Endometrial microvascular endothelial cells (primary cell): ENCODE results near the gene LEUTX. TPM values are rescaled to one million over a fixed set of nuclear protein-coding genes. Genes with fewer than 3 reads are reported as not detected.

Source experiments
- in situ Hi-C: cut with HindIII; loops from 2 replicates; pipeline ENCODE4 v1.10.0; 2017; ENCODE audit warnings: low sequenced_read_pairs, low pct_unique_long_range_greater_than_20kb; ENCODE audit errors: inconsistent ontology term
- total RNA-seq: library from RNA; depleted of rRNA; stranded (reverse); fragments of >200 nt; gene quantifications from one replicate; pipeline ENCODE4 v1.2.3, GENCODE V29; 2015; ENCODE audit errors: inconsistent ontology term

LEUTX gene
- total RNA-seq, 1 donor from 2014 or later = not detected

- in situ Hi-C loops = no loop called here
These were observed 53.9 kb downstream of the LEUTX start for GRCh38 chr19:39832341-39833083.

- in situ Hi-C loops = no loop called here
These were observed 54.5 kb downstream of the LEUTX start for GRCh38 chr19:39833160-39833463.

GRCh38 chr19:39833464-39834286 lies 55.0 kb downstream of the LEUTX start, which contains the start of gene DYRK1B:
TSS of gene DYRK1B (minus strand) at chr19:39834162. CDS start at chr19:39831867, 2,295 bp downstream.
- in situ Hi-C loops = no loop called here

GRCh38 chr19:39834287-39834841 lies 55.7 kb downstream of the LEUTX start:
- in situ Hi-C loops = no loop called here

Other genes starting within 250 kb of the LEUTX start
- gene EID2B, start 246.0 kb upstream of the LEUTX start, total RNA-seq = 2.3 TPM
- 13.8 TPM for gene EID2, start 238.7 kb upstream of the LEUTX start, total RNA-seq
- gene LGALS13, start 176.3 kb upstream of the LEUTX start, total RNA-seq = not detected
- gene LGALS16, start 122.9 kb upstream of the LEUTX start, total RNA-seq = not detected
- not detected for gene LGALS14, start 74.4 kb upstream of the LEUTX start, total RNA-seq
- gene CLC, start 40.8 kb upstream of the LEUTX start, total RNA-seq = not detected
- gene DYRK1B, start 55.3 kb downstream of the LEUTX start, total RNA-seq = 13.2 TPM
- 166 TPM for gene FBL, start 67.5 kb downstream of the LEUTX start, total RNA-seq
- not detected for gene FCGBP, start 155.8 kb downstream of the LEUTX start, total RNA-seq
- 188 TPM for gene PSMC4, start 192.3 kb downstream of the LEUTX start, total RNA-seq
- 1.4 TPM for gene ZNF546, start 218.2 kb downstream of the LEUTX start, total RNA-seq